T47D (cell line): ENCODE data around the gene SELENON.
"Not testable (repeated sequence)": the region's sequence is repeated elsewhere in the genome, so short reads cannot be mapped to it uniquely, and the experiment has no call there.

Experiments used
- DNase-seq, 2 experiments: peaks; one replicate each; pipeline versions ENCODE4 v3.0.0 to v3.0.0-alpha.2; 2011 to 2012; ENCODE audit warnings: low read depth in 1 of 2, low spot score in 1 of 2
- JUND ChIP-seq: IDR thresholded peaks from 2 replicates; pipeline ENCODE4 v1.6.1; 2012; ENCODE audit warnings: low read depth
- in situ Hi-C: cut with HindIII; loops from 2 replicates; pipeline ENCODE4 v1.10.0; 2016; ENCODE audit warnings: low sequenced_read_pairs, low pct_unique_long_range_greater_than_20kb

SELENON gene

DNA sequence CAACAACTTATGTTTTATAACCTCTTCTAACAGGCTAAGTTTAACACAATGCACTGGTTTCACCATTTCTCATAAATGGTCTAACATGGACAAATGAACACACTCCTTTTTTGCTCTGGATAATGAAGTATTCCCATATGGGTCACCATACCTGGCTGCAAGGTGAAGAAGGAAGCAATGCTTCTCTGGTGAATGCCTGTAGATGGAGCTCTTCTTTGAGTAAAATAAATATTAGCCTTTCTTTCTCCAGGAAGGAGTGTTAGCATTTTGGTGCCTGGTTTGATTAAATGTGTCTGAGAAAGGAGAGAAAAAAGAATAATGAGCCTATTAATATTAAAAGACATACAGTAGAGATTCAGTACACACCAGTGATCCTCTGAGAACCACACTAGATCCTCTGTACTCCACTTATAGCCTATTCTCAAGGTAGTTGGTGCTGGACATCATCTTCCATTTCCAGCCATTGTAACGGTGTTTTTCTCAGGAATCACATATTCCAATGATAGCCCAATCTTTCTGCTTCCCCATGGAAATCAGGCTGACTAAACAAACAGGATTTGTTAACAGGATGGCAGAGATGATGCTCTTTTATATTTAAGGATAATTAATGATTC lies 37.4 kb downstream of the SELENON start:
- TF ChIP-seq JUND: no peak
- peak; percentile 37 to 55 for DNase-seq
- in situ Hi-C loops: no loop called here

DNA sequence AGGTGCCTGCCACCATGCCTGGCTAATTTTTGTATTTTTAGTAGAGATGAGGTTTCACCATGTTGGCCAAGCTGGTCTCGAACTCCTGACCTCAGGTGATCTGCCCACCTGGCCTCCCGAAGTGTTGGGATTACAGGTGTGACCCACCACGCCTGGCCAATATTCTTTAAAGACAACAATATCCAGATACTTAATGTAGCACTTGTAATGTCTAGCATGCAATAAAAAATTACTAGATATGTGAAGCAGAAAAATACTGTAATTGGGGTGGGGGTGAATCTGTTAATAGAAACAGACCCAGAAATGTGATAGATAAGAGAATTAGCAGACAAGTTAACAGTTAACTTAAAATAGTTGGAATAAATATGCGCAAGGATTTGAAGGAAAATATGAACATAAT lies 39.8 kb downstream of the SELENON start:
- in situ Hi-C loops, DNase-seq: not testable (repeated sequence)

DNA sequence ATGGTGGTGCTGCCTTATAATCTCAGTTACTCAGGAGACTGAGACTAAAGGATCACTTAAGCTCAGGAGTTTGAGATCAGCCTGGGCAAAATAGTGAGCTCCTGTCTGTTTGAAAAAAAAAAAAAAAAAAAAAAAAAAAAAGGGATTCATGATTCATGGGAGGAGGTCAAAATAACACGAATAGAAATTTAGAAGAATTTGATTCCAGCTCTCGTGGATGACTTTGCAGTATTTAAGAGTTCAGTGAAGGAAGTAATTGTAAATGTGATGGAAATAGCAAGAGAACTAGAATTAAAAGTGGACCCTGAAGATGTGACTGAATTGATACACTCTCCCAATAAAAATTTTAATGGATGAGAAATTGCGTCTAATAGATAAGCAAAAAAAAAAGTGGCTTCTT lies 43.5 kb downstream of the SELENON start:
- no peak for DNase-seq
- in situ Hi-C loops: no loop called here
- no peak for TF ChIP-seq JUND

DNA sequence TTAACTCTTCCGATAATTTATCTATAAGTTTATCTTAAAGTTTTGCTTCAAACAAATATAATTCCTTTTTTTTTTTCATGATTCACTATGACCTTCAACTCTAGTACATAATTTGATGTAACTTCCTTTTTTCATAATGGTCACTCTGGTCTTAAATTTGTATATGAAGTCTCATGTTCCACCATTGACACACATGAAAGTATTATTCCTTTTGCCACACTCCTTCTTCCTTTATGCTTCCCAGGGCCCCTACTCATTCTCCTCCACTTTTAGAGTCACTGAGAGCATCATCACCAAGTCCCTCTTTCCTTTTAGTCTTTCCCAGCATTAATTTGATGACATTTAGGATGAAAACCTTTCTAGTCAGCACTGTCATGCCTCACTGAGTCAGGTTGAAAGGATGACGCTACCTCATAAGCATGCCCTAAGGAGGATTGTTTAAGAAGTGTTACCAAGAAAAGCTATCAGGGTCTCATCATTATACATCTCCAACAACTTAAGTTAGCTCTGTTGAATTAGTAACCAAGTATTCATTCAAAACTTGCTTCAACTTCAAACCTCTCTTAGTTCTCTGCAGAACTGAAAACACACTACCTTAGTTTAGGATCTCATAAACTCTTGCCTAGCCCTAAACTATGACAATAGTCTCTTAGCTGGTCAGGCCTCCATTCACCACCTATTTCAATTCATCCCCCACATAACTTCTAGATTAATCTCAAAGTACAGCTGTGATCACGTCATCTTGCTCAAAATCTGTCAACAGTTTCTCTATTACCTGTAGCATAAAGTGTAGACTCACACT lies 44.7 kb downstream of the SELENON start:
- in situ Hi-C loops: no loop called here
- TF ChIP-seq JUND: no peak
- DNase-seq: no peak

DNA sequence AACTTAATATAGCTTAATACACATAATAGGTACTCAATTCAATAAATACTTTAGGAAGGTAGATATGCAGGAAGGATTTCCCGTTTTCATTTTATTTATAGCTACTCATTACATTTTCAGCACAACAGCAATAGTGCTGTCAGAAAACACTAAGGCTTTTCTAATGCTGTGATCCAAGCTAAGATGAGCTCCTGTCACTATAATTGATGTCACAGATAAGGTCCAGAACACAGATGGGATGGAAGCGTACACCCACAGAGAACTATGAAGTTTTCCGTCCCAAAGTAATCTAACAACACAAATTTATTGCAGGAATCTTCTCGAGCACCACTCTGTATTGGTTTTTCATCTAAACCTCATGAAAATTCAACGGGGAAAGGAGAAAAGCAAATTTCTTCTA lies 45.7 kb downstream of the SELENON start:
- in situ Hi-C loops: no loop called here
- no peak for TF ChIP-seq JUND
- DNase-seq: no peak

DNA sequence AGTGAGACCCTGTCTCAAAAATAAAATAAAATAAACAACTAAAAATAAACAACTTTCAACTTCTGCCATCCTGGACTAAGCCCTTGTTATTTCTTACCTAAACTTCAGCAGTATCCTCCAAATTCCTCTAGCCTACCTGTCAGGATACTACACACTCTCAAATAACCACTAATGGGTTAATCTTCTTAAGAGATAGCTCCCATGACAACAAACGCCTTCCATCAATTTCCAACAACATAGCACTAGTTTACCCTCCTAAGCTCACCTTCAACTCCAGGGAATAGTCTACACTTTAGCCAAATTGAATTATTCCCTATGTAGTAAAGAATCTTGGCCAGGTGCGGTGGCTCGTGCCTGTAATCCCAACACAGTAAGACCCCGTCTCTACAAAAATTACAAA lies 47.9 kb downstream of the SELENON start:
- TF ChIP-seq JUND: no peak
- in situ Hi-C loops: no loop called here
- DNase-seq: no peak

DNA sequence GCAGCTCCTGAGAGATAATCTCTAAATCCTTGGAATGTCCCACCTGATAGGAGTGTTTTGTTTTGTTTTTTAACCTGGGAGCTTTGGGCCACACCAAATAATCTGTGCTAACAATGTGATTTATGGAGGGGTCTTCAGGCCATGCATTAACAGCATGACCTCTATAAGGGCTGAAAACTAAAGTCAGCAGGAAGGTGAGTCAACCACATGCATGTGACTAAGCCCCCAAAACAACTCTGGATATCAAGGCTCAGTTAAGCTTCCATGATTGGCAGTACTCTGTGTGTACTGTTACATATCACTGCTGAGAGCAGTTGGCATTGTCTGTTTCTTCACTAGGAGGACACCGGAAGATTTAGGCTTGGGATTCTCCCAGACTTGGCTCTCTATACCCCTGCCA lies 48.5 kb downstream of the SELENON start:
- in situ Hi-C loops: no loop called here
- no peak for DNase-seq
- no peak for TF ChIP-seq JUND

DNA sequence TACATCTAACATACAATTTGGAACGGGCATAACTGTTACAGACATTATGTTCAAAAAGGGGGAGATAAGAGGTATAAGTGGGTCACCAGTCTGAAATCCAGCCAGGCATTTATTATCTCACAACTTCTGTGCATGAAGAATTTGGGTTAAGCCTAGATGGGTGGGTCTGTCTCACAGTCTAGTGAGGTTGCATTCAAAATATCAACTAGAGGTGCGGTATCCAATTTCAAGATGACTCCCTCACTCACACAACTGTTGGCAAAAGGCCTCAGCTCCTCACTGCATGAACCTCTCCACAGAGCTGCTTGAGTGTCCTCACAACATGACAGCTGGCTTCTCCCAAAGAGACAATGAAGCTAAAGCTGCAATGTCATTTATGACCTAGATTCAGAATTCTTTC lies 54.6 kb downstream of the SELENON start:
- TF ChIP-seq JUND: no peak
- in situ Hi-C loops: no loop called here
- no peak for DNase-seq

GRCh38 chr1:25856856-25857255 lies 56.9 kb downstream of the SELENON start:
- TF ChIP-seq JUND: no peak
- in situ Hi-C loops: no loop called here
- no peak for DNase-seq

DNA sequence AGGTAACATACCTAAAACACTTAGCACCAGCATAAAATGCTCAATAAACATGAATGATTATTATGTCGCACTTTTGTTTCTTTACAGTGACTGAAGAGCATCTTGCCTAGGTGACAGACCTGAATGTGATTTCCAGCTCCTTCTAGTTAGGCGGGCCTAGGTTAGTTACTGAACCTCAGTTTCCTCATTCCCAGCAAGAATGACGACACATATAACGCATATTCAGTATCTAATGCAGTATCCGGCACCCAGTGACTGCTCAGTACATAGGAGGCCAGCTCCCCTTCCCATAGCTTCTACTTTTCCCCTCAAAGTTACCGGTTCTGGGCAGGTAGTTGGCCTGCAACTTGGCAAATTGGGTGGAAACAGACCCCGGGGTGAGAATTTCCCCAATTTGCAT lies 58.5 kb downstream of the SELENON start:
- no peak for DNase-seq
- TF ChIP-seq JUND: no peak
- in situ Hi-C loops: no loop called here

- peak; percentile 46 to 87 for DNase-seq
- no peak for TF ChIP-seq JUND
- in situ Hi-C loops: no loop called here
Measured at GRCh38 chr1:25858906-25859789, 59.2 kb downstream of the SELENON start, which contains the start of gene AUNIP. Gene AUNIP (minus strand): TSS chr1:25859457. CDS start chr1:25859357, 100 bp downstream.

- in situ Hi-C loops: no loop called here
Measured at GRCh38 chr1:25861316-25862286, 61.6 kb downstream of the SELENON start.

More at GRCh38 chr1:25861316-25862286, 61.6 kb downstream of the SELENON start:
- TF ChIP-seq JUND: no peak
- no peak for DNase-seq
